A549 (cell line): ENCODE data around the gene DYSF.

ENCODE experiments used
- POLR2A ChIP-seq: IDR thresholded peaks from 2 replicates; pipeline ENCODE4 v1.6.1; 2012; ENCODE audit warnings: mild to moderate bottlenecking, low read length
- POLR2AphosphoS2 ChIP-seq: conservative IDR thresholded peaks from 2 replicates; pipeline ENCODE4 v1.6.1; 2012; ENCODE audit warnings: low read length, improper control_type of control experiment, inconsistent platforms
- ZNF302 ChIP-seq: fragments of 250-450 bp; sonication (Bioruptor Pico); IDR thresholded peaks from 2 replicates; pipeline ENCODE4 v1.9.0; 2021; ENCODE audit warnings: inconsistent platforms, mild to moderate bottlenecking, moderate library complexity
- TF ChIP-seq, protein P1 (sequence below): fragments of >200 bp; sonication (Bioruptor Twin); formaldehyde crosslinking; IDR thresholded peaks from 3 replicates; pipeline ENCODE4 v1.5.1; 2016

DNA sequence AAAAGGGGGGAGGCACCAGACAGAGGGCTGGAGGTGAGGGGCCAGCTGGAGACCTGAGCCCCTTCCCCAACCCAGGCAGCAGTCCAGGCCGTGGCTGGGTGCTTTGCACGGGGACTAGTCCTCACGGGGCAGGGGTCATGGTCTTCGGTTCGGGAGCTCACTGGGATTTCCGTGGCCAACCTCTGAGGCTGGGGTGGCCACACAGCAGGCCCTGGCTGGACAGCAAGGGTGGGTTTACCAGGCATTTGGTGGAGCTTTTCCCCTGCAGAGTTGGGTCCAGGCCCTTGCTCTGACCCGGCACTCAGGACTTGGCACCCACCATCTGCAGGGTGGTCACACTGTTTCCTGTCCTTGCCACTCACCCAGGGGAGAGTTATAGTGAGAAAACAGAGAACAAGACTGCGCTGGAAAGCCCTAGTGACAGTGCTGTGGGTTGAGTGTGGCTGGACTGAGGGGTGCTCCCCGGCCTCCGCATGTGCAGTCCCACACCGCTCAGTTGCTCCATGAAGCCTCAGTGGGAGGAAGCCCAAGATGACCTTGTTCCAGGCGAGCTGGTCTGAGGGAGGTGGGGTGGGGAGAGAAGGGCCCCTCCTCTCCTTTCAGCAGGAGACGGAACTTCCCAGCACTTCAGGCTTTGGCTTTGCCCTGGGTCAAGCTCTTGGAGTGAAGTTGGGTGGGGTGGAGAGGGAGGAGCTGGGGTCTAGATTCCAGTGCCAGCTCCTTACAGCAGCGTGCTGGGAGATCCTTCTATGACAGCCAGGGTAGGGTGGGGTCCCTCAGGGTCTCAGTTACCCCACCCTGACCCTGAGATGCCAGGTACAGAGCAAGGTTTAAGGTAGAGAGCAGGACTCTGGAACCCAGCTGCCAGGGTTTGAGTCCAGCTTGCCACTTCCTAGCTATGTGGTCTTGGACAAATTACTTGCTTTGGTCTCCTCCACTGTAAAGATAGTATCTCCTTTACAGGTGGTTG, 219.8 kb downstream of the DYSF start:
- TF ChIP-seq, protein P1, sequence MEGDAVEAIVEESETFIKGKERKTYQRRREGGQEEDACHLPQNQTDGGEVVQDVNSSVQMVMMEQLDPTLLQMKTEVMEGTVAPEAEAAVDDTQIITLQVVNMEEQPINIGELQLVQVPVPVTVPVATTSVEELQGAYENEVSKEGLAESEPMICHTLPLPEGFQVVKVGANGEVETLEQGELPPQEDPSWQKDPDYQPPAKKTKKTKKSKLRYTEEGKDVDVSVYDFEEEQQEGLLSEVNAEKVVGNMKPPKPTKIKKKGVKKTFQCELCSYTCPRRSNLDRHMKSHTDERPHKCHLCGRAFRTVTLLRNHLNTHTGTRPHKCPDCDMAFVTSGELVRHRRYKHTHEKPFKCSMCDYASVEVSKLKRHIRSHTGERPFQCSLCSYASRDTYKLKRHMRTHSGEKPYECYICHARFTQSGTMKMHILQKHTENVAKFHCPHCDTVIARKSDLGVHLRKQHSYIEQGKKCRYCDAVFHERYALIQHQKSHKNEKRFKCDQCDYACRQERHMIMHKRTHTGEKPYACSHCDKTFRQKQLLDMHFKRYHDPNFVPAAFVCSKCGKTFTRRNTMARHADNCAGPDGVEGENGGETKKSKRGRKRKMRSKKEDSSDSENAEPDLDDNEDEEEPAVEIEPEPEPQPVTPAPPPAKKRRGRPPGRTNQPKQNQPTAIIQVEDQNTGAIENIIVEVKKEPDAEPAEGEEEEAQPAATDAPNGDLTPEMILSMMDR, result no peak
- TF ChIP-seq POLR2A (no peak), ZNF302 (CRISPR knock-in tag) (no peak), POLR2AphosphoS2 (no peak)
